K562 (cell line): ENCODE measurements around the gene UGT2B28. TPM values are rescaled to one million over a fixed set of nuclear protein-coding genes. Genes with fewer than 3 reads are reported as not detected.
"Not testable (repeated sequence)": the region's sequence is repeated elsewhere in the genome, so short reads cannot be mapped to it uniquely, and the experiment has no call there.

ENCODE experiments used
- ATAC-seq: fragments of 200-7000 bp; cut with Tn5 transposase; 3 replicates; pipeline ENCODE4 v1.9.1; 2020; ENCODE audit warnings: moderate library complexity
- BruUV-seq: library from RNA; stranded (reverse); fragments of 400-500 nt; replicated peaks from 2 replicates; lab custom pipeline; 2021; lab: Mats Ljungman, UMichigan
- CTCF ChIA-PET: fragments of 300-600 bp; formaldehyde crosslinking; extraction: SDS; loops from one replicate; lab custom pipeline; 2021; ENCODE audit warnings: low intra/inter-chr PET ratio; lab: Yijun Ruan, JAX
- POLR2A ChIA-PET: fragments of 300-600, 350-650 bp; sonication (Branson Sonifier 250); formaldehyde crosslinking; extraction: SDS; loops from one replicate; lab custom pipeline; 2021; ENCODE audit warnings: antibody characterized with exemption, inconsistent platforms; lab: Yijun Ruan, JAX
- DNase-seq, 4 experiments: peaks; one replicate each; pipeline versions ENCODE4 v3.0.0 to v3.0.0-alpha.2; 2011 to 2018; ENCODE audit warnings: low spot score in 3 of 4, mixed read lengths in 3 of 4; ENCODE audit errors: extremely low read depth in 1 of 4
- FAIRE-seq: peaks from 2 replicates; lab custom pipeline; 2011; peaks lifted over from hg19 to GRCh38; lab: Jason Lieb, UNC
- H2AFZ ChIP-seq: 2 replicates; pipeline ENCODE4 v1.6.0; 2011; ENCODE audit warnings: low read depth, low read length, control low read depth, inconsistent platforms
- H3K27ac ChIP-seq: fragments of 200-600 bp; 3 replicates; pipeline ENCODE4 v1.8.0; 2011; ENCODE audit warnings: low read depth, mild to moderate bottlenecking, control low read depth, inconsistent platforms, low read length, moderate library complexity, mixed read lengths; ENCODE audit errors: extremely low read depth
- H3K27me3 ChIP-seq, 2 experiments: fragments of 300-600 bp in 1 of 2; 2 replicates in 1 of 2; 3 replicates in 1 of 2; pipeline versions ENCODE4 v1.6.0 to v1.8.0; 2011; ENCODE audit warnings: inconsistent platforms in 2 of 2, low read length in 2 of 2, mild to moderate bottlenecking in 1 of 2, mixed read lengths in 1 of 2, moderate library complexity in 1 of 2; ENCODE audit not compliant: control insufficient read depth in 2 of 2, insufficient read depth in 2 of 2
- H3K36me3 ChIP-seq: fragments of 300-600 bp; 3 replicates; pipeline ENCODE4 v1.8.0; 2011; ENCODE audit warnings: mild to moderate bottlenecking, low read length, inconsistent platforms; ENCODE audit not compliant: control insufficient read depth, insufficient read depth
- H3K4me1 ChIP-seq, 2 experiments: fragments of 200-600 bp in 1 of 2; replicated peaks in 1 of 2; 2 replicates in 1 of 2; 3 replicates in 1 of 2; pipeline versions ENCODE4 v1.5.1 to v1.8.0; 2011; ENCODE audit warnings: inconsistent platforms in 2 of 2, low read length in 2 of 2, mild to moderate bottlenecking in 1 of 2, mixed read lengths in 1 of 2, moderate library complexity in 1 of 2; ENCODE audit not compliant: control insufficient read depth in 2 of 2, insufficient read depth in 2 of 2
- H3K4me2 ChIP-seq: 2 replicates; pipeline ENCODE4 v1.6.1; 2011; ENCODE audit warnings: low read length, control low read depth, inconsistent platforms, mixed read lengths; ENCODE audit not compliant: insufficient read depth
- H3K4me3 ChIP-seq: fragments of 200-600 bp; sonication (generic), shearing (Covaris generic); 2 replicates; pipeline ENCODE4 v1.5.1; 2016; ENCODE audit warnings: control low read depth, inconsistent platforms
- H3K79me2 ChIP-seq: fragments of 200-600 bp; 3 replicates; pipeline ENCODE4 v1.8.0; 2011; ENCODE audit warnings: low read length, inconsistent platforms; ENCODE audit not compliant: control insufficient read depth, insufficient read depth
- H3K9ac ChIP-seq, 2 experiments: 2 replicates each; pipeline versions ENCODE4 v1.6.0 to v1.6.1; 2011; ENCODE audit warnings: low read depth in 2 of 2, low read length in 2 of 2, control low read depth in 1 of 2, inconsistent platforms in 1 of 2, mild to moderate bottlenecking in 1 of 2, mixed read lengths in 1 of 2; ENCODE audit not compliant: insufficient read depth in 1 of 2
- H3K9me1 ChIP-seq: one replicate; pipeline ENCODE4 v1.6.0; 2011; ENCODE audit warnings: inconsistent platforms, mild to moderate bottlenecking, low read length, moderate library complexity; ENCODE audit not compliant: control insufficient read depth, insufficient read depth
- H3K9me3 ChIP-seq: replicated peaks from 2 replicates; pipeline ENCODE4 v1.5.1; 2011; ENCODE audit warnings: low read depth, low read length, inconsistent platforms; ENCODE audit not compliant: control insufficient read depth, insufficient read depth
- H4K20me1 ChIP-seq: replicated peaks from 2 replicates; pipeline ENCODE4 v1.6.1; 2011; ENCODE audit warnings: low read length, inconsistent platforms, mixed read lengths; ENCODE audit not compliant: control insufficient read depth, insufficient read depth
- CTCF ChIP-seq, 3 experiments: IDR thresholded peaks in 2 of 3; conservative IDR thresholded peaks in 1 of 3; 2 replicates each; pipeline ENCODE4 v1.5.1; 2011 to 2012; ENCODE audit warnings: low read length in 3 of 3, mild to moderate bottlenecking in 3 of 3, control low read depth in 2 of 3, improper control_type of control experiment in 1 of 3, inconsistent platforms in 1 of 3, low read depth in 1 of 3, mixed read lengths in 1 of 3, moderate library complexity in 1 of 3; ENCODE audit not compliant: insufficient read depth in 2 of 3
- RAD21 ChIP-seq, 2 experiments: fragments of 250-450 bp in 1 of 2; fragments of 450-650 bp in 1 of 2; sonication (Bioruptor Pico) in 1 of 2; formaldehyde crosslinking in 1 of 2; IDR thresholded peaks in 1 of 2; conservative IDR thresholded peaks in 1 of 2; 2 replicates each; pipeline versions ENCODE4 v1.4.0 to v1.8.0; 2020 to 2022; ENCODE audit warnings: mild to moderate bottlenecking in 2 of 2, moderate library complexity in 1 of 2
- ZNF384 ChIP-seq: IDR thresholded peaks from 2 replicates; pipeline ENCODE4 v1.6.1; 2012; ENCODE audit warnings: low read depth, low read length, improper control_type of control experiment
- WGBS: fragments of 100-300 bp; shearing (Covaris generic); methylation state at CpG from one replicate; pipeline ENCODE4 v1.1.6; 2016; ENCODE audit warnings: low coverage, mixed read lengths; ENCODE audit not compliant: insufficient coverage; ENCODE audit errors: missing lambda C conversion rate; 5-methylcytosine and 5-hydroxymethylcytosine counted together
- in situ Hi-C: fragments of 300-500 bp; cut with MboI; formaldehyde crosslinking; loops from 4 replicates; pipeline ENCODE4 v1.15.0; 2018; ENCODE audit warnings: inconsistent platforms, mixed read lengths
- intact Hi-C: fragments of 100-400 bp; cut with micrococcal nuclease; formaldehyde crosslinking; loops from 2 replicates; pipeline ENCODE4 v1.14.2; 2022
- polyA plus RNA-seq, 8 experiments: library from polyadenylated mRNA; depleted of rRNA in 4 of 8; stranded (reverse) in 5 of 8; unstranded in 3 of 8; fragments of >200 nt; fragmentation: Nextera tagmentation in 2 of 8; fragmentation: Illumina TruSeq in 1 of 8; extraction: Ambion mirVana in 2 of 8; extraction: Trizol in 1 of 8; gene quantifications; 2 replicates each; pipeline versions ENCODE4 v1.2.1 to v1.2.3, GENCODE V29; 2011 to 2014; ENCODE audit warnings: inconsistent platforms in 1 of 8, missing spikeins in 1 of 8
- total RNA-seq, 7 experiments: library from RNA; depleted of rRNA in 6 of 7; stranded (reverse); fragments of >200 nt in 6 of 7; fragmentation: Illumina TruSeq in 2 of 7; extraction: Trizol in 2 of 7; gene quantifications; 2 replicates each; pipeline versions ENCODE4 v1.2.1 to v1.2.3, GENCODE V29; 2011 to 2021; ENCODE audit warnings: low replicate concordance in 1 of 7

UGT2B28 gene
- total and polyA plus RNA-seq, 9 of the 15 experiments (the other 6 are each of a cell fraction or from before 2014, with no cell fraction given), result not detected

- H3K4me3 ChIP-seq, CTCF ChIA-PET, ATAC-seq, DNase-seq, H3K9ac ChIP-seq, H3K36me3 ChIP-seq, H3K27me3 ChIP-seq, in situ Hi-C loops, H3K79me2 ChIP-seq, H3K9me3 ChIP-seq, H3K4me2 ChIP-seq, H3K4me1 ChIP-seq, H4K20me1 ChIP-seq, H3K9me1 ChIP-seq, BruUV-seq, FAIRE-seq, H2AFZ ChIP-seq: not testable (repeated sequence)
- 27% methylated on average over 2 of the region's 4 CpGs for WGBS
- H3K27ac ChIP-seq, result peak overlapping the region; percentile 44; the same call in 1 of the 3 replicates
- intact Hi-C loops, result loop anchor here (10.0 kb wide), 1 partner anchor 1195 kb away; no protein-coding TSS in a partner anchor
- POLR2A ChIA-PET, result interaction anchor here (1.1 kb wide), 1 partner anchor 131 kb away, joined by 3 read pairs; no protein-coding TSS in a partner anchor
Measured at GRCh38 chr4:69310262-69310661, 30.0 kb downstream of the UGT2B28 start.

- H3K27me3 ChIP-seq, H3K4me1 ChIP-seq, H3K9me3 ChIP-seq, POLR2A ChIA-PET, H3K36me3 ChIP-seq, H3K4me2 ChIP-seq, H2AFZ ChIP-seq, H3K9ac ChIP-seq, H4K20me1 ChIP-seq, H3K27ac ChIP-seq, H3K4me3 ChIP-seq, BruUV-seq, H3K9me1 ChIP-seq, H3K79me2 ChIP-seq, in situ Hi-C loops, FAIRE-seq, ATAC-seq: not testable (repeated sequence)
- TF ChIP-seq CTCF (IDR thresholded peaks at IDR 0.05 in 2 of 3, conservative IDR thresholded peaks at IDR 0.05 in 1 of 3; ENCODE audit: insufficient read depth in 2 of 3, low read depth in 1 of 3, low read length in 3 of 3), result peak in 2 of 3 experiments; percentile 28 to 44; a peak in 3 of 6 replicates
- peak; percentile 75 for TF ChIP-seq ZNF384
- TF ChIP-seq RAD21 (CRISPR knock-in tag; conservative IDR thresholded peaks at IDR 0.05 in 1 of 2, IDR thresholded peaks at IDR 0.05 in 1 of 2), result peak in 1 of 2 experiments; percentile 12; a peak in 1 of 4 replicates
- intact Hi-C loops, result loop anchor here (10.0 kb wide), 1 partner anchor 1187 kb away; no protein-coding TSS in a partner anchor
- CTCF ChIA-PET, result interaction anchor here (0.6 kb wide), 1 partner anchor 299 kb away, joined by 5 read pairs; no protein-coding TSS in a partner anchor
- DNase-seq, result peak in 1 of 4 experiments; percentile 23
- 0% methylated on average over 3 of the region's 3 CpGs for WGBS
Measured at GRCh38 chr4:69317669-69318298, 37.5 kb downstream of the UGT2B28 start.
